ENCODE results near the gene NXPE1. TPM values are rescaled to one million over a fixed set of nuclear protein-coding genes. Genes with fewer than 3 reads are reported as not detected.

Gene NXPE1
- total and polyA plus RNA-seq, 2 experiments from 2014 or later = not detected

DNA sequence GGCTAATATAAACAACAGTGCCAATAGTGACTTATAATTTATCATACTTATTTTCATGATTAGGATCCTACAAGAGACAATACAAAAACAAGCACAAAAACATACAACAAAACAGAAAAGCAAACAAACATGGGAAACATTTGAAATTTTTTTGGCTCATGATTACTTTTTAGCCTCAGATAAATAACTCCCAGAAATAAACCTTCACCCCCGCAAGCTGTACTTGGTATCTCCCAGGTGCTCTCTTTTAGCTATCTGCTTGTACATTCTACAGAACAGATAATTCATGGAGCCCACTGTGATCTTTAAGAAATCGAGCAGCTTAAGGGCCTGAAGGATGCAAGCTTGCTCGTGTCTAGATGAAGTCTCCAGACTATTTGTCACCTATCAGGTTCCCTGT is 35.0 kb upstream of the NXPE1 start:
- H3K27ac ChIP-seq (ENCODE audit: low read depth) = no peak overlapping the region
- H3F3A ChIP-seq (replicated peaks; ENCODE audit: low read depth) = no peaks in the 10 kb centered on the region
- Mint-ChIP-seq H3K4me1 (no peaks in the 10 kb centered on the region), H3K9me3 (no peaks in the 10 kb centered on the region; the same call in 1 of the 3 replicates), H3K27ac (no peak overlapping the region), H3K4me3 (no peak overlapping the region), H3K36me3 (ENCODE audit: low read depth) (no peaks in the 10 kb centered on the region), H3K27me3 (ENCODE audit: insufficient read depth, low read depth, poor library complexity) (peaks cover 2% of the 10 kb centered on the region)
- H3K4me1 ChIP-seq (ENCODE audit: insufficient read depth) = no peaks in the 10 kb centered on the region
- no peak overlapping the region for H2AFZ ChIP-seq
- ATAC-seq (no peak), DNase-seq (ENCODE audit: low spot score) (peak; percentile 11)
- no peaks in the 10 kb centered on the region for H3K27me3 ChIP-seq (ENCODE audit: insufficient read depth)
- TF ChIP-seq ZNF114 (CRISPR knock-in tag; IDR thresholded peaks at IDR 0.05) = no peak
- TF ChIP-seq, protein P1, sequence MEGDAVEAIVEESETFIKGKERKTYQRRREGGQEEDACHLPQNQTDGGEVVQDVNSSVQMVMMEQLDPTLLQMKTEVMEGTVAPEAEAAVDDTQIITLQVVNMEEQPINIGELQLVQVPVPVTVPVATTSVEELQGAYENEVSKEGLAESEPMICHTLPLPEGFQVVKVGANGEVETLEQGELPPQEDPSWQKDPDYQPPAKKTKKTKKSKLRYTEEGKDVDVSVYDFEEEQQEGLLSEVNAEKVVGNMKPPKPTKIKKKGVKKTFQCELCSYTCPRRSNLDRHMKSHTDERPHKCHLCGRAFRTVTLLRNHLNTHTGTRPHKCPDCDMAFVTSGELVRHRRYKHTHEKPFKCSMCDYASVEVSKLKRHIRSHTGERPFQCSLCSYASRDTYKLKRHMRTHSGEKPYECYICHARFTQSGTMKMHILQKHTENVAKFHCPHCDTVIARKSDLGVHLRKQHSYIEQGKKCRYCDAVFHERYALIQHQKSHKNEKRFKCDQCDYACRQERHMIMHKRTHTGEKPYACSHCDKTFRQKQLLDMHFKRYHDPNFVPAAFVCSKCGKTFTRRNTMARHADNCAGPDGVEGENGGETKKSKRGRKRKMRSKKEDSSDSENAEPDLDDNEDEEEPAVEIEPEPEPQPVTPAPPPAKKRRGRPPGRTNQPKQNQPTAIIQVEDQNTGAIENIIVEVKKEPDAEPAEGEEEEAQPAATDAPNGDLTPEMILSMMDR (conservative IDR thresholded peaks at IDR 0.05; ENCODE audit: low read depth in 2 of 2) = no peak
- no peaks in the 10 kb centered on the region for H3K79me2 ChIP-seq (replicated peaks; ENCODE audit: insufficient read depth)
- H3K4me2 ChIP-seq = no peak overlapping the region
- H3K36me3 ChIP-seq (ENCODE audit: insufficient read depth) = no peaks in the 10 kb centered on the region
- no peaks in the 10 kb centered on the region for H4K20me1 ChIP-seq (replicated peaks; ENCODE audit: insufficient read depth)
- H3K4me3 ChIP-seq = no peak overlapping the region
- peaks cover 3% of the 10 kb centered on the region; the same call in 1 of the 2 replicates for H3K9me2 ChIP-seq (ENCODE audit: insufficient read depth)

GRCh38 chr11:114587398-114587953 is 27.8 kb upstream of the NXPE1 start:
- peaks cover 48% of the 10 kb centered on the region for H3K9me3 Mint-ChIP-seq
- no peaks in the 10 kb centered on the region for H3K79me2 ChIP-seq (replicated peaks; ENCODE audit: insufficient read depth)
- peaks cover 13% of the 10 kb centered on the region; the same call in 1 of the 2 replicates for H3K36me3 ChIP-seq (ENCODE audit: insufficient read depth)
- DNase-seq (ENCODE audit: low spot score) (no peak), ATAC-seq (no peak)
- H3K36me3 Mint-ChIP-seq (ENCODE audit: low read depth) = peaks cover 43% of the 10 kb centered on the region
- no peaks in the 10 kb centered on the region for H3K27me3 ChIP-seq (ENCODE audit: insufficient read depth)
- no peak overlapping the region for H3K4me3 ChIP-seq
- no peak overlapping the region for H2AFZ ChIP-seq
- H3K27ac ChIP-seq (ENCODE audit: low read depth) = no peak overlapping the region
- no peak overlapping the region for H3K4me2 ChIP-seq
- H3K9me2 ChIP-seq (ENCODE audit: insufficient read depth) = peaks cover 13% of the 10 kb centered on the region; the same call in 1 of the 2 replicates
- no peak overlapping the region for H3K27ac Mint-ChIP-seq
- H4K20me1 ChIP-seq (replicated peaks; ENCODE audit: insufficient read depth) = no peaks in the 10 kb centered on the region
- H3K27me3 Mint-ChIP-seq (ENCODE audit: insufficient read depth, low read depth, poor library complexity) = no peaks in the 10 kb centered on the region
- no peaks in the 10 kb centered on the region for H3F3A ChIP-seq (replicated peaks; ENCODE audit: low read depth)
- peaks cover 7% of the 10 kb centered on the region; the same call in 1 of the 2 replicates for H3K4me1 ChIP-seq (ENCODE audit: insufficient read depth)
- no peak overlapping the region for H3K4me3 Mint-ChIP-seq
- H3K4me1 Mint-ChIP-seq = peaks cover 3% of the 10 kb centered on the region; the same call in 2 of the 3 replicates
- TF ChIP-seq EZH2 (IDR thresholded peaks at IDR 0.05; ENCODE audit: low read depth, unreplicated experiment) (no peak), REST (IDR thresholded peaks at IDR 0.05; ENCODE audit: unreplicated experiment) (no peak), POLR2AphosphoS5 (IDR thresholded peaks at IDR 0.05; ENCODE audit: low read depth) (no peak), EZH2phosphoT487 (IDR thresholded peaks at IDR 0.05; ENCODE audit: unreplicated experiment) (no peak), JUNB (IDR thresholded peaks at IDR 0.05; ENCODE audit: unreplicated experiment) (no peak), CREB1 (CRISPR knock-in tag; IDR thresholded peaks at IDR 0.05; ENCODE audit: low read depth) (no peak), ZNF331 (CRISPR knock-in tag; IDR thresholded peaks at IDR 0.05; ENCODE audit: low read depth) (no peak)
- TF ChIP-seq, protein P2, sequence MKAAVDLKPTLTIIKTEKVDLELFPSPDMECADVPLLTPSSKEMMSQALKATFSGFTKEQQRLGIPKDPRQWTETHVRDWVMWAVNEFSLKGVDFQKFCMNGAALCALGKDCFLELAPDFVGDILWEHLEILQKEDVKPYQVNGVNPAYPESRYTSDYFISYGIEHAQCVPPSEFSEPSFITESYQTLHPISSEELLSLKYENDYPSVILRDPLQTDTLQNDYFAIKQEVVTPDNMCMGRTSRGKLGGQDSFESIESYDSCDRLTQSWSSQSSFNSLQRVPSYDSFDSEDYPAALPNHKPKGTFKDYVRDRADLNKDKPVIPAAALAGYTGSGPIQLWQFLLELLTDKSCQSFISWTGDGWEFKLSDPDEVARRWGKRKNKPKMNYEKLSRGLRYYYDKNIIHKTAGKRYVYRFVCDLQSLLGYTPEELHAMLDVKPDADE (IDR thresholded peaks at IDR 0.05) = no peak

All from GM23338 (cell line).